PC-3 (cell line): ENCODE results near the gene FSCN2. TPM values are rescaled to one million over a fixed set of nuclear protein-coding genes. Genes with fewer than 3 reads are reported as not detected.

ENCODE experiments used
- ATAC-seq: fragments of 200-7000 bp; cut with Tn5 transposase; 2 replicates; pipeline ENCODE4 v1.9.1; 2020; ENCODE audit warnings: mild to moderate bottlenecking, moderate library complexity
- BruUV-seq: library from RNA; stranded (reverse); fragments of 400-500 nt; replicated peaks from 2 replicates; lab custom pipeline; 2021; lab: Mats Ljungman, UMichigan
- CTCF ChIA-PET: fragments of 300-600 bp; sonication (Branson Sonifier 250); formaldehyde crosslinking; loops from one replicate; lab custom pipeline; 2022; ENCODE audit warnings: antibody characterized with exemption; lab: Charles Lee
- POLR2A ChIA-PET: fragments of 300-600 bp; sonication (Branson Sonifier 250); formaldehyde crosslinking; loops from one replicate; lab custom pipeline; 2022; ENCODE audit warnings: antibody characterized with exemption; ENCODE audit not compliant: unreplicated experiment; lab: Charles Lee
- DNase-seq: peaks from one replicate; pipeline ENCODE4 v3.0.0-alpha.2; 2015
- H2AFZ ChIP-seq: fragments of 300-600 bp; sonication (generic); 2 replicates; pipeline ENCODE4 v1.6.0; 2016; ENCODE audit warnings: antibody characterized with exemption, low read length
- H3F3A ChIP-seq: fragments of 300-600 bp; sonication (generic); one replicate; pipeline ENCODE4 v1.6.0; 2017; ENCODE audit warnings: antibody characterized with exemption, low read length, control low read depth, mild to moderate bottlenecking; ENCODE audit not compliant: unreplicated experiment
- H3K27ac ChIP-seq: fragments of 300-600 bp; sonication (generic); 2 replicates; pipeline ENCODE4 v1.5.1; 2016; ENCODE audit warnings: mild to moderate bottlenecking, low read length
- H3K27me3 ChIP-seq: fragments of 300-600 bp; sonication (generic); 2 replicates; pipeline ENCODE4 v1.6.1; 2016; ENCODE audit warnings: low read length, mixed read lengths
- H3K36me3 ChIP-seq: fragments of 300-600 bp; sonication (generic); 2 replicates; pipeline ENCODE4 v1.6.1; 2016; ENCODE audit warnings: low read depth, mixed run types, low read length, mixed read lengths
- H3K4me1 ChIP-seq: fragments of 300-600 bp; sonication (generic); 2 replicates; pipeline ENCODE4 v1.5.1; 2016; ENCODE audit warnings: low read length; ENCODE audit not compliant: insufficient read depth
- H3K4me2 ChIP-seq: fragments of 300-600 bp; sonication (generic); 2 replicates; pipeline ENCODE4 v1.6.0; 2016; ENCODE audit warnings: low read length
- H3K4me3 ChIP-seq: fragments of 300-600 bp; sonication (generic); 2 replicates; pipeline ENCODE4 v1.5.1; 2016; ENCODE audit warnings: mild to moderate bottlenecking, low read length, mixed read lengths
- H3K79me2 ChIP-seq: fragments of 300-600 bp; sonication (generic); 2 replicates; pipeline ENCODE4 v1.6.1; 2017; ENCODE audit warnings: low read length, mixed read lengths
- H3K9ac ChIP-seq: fragments of 300-600 bp; sonication (generic); 2 replicates; pipeline ENCODE4 v1.6.0; 2016; ENCODE audit warnings: mild to moderate bottlenecking, low read length
- H3K9me2 ChIP-seq: fragments of 300-600 bp; sonication (generic); replicated peaks from 2 replicates; pipeline ENCODE4 v1.6.1; 2016; ENCODE audit warnings: mixed run types, low read length, mixed read lengths
- H3K9me3 ChIP-seq: fragments of 300-600 bp; sonication (generic); 2 replicates; pipeline ENCODE4 v1.6.1; 2016; ENCODE audit warnings: low read length, mixed read lengths
- H4K20me1 ChIP-seq: fragments of 300-600 bp; sonication (generic); 2 replicates; pipeline ENCODE4 v1.6.1; 2016; ENCODE audit warnings: low read length, mixed read lengths
- EZH2 ChIP-seq: fragments of 300-600 bp; sonication (generic); IDR thresholded peaks from one replicate; pipeline ENCODE4 v1.6.1; 2017; ENCODE audit warnings: antibody characterized with exemption, mild to moderate bottlenecking, low read length; ENCODE audit not compliant: unreplicated experiment
- EZH2phosphoT487 ChIP-seq: fragments of 300-600 bp; sonication (generic); IDR thresholded peaks from 2 replicates; pipeline ENCODE4 v1.6.1; 2018; ENCODE audit warnings: mild to moderate bottlenecking, antibody characterized with exemption, low read length, borderline replicate concordance
- intact Hi-C: fragments of 100-400 bp; cut with micrococcal nuclease; formaldehyde crosslinking; loops from 2 replicates; pipeline ENCODE4 v1.9.0; 2023
- total RNA-seq: library from RNA; depleted of rRNA; stranded (reverse); fragments of >200 nt; gene quantifications from 2 replicates; pipeline ENCODE4 v1.2.3, GENCODE V29; 2014
- TF ChIP-seq, protein P1 (sequence below): fragments of 300-600 bp; sonication (generic); conservative IDR thresholded peaks from 2 replicates; pipeline ENCODE4 v1.5.1; 2017; ENCODE audit warnings: antibody characterized with exemption, low read depth, mild to moderate bottlenecking, low read length

The FSCN2 gene
- total RNA-seq, 1 experiment from 2014 or later, result 0.87 TPM

DNA sequence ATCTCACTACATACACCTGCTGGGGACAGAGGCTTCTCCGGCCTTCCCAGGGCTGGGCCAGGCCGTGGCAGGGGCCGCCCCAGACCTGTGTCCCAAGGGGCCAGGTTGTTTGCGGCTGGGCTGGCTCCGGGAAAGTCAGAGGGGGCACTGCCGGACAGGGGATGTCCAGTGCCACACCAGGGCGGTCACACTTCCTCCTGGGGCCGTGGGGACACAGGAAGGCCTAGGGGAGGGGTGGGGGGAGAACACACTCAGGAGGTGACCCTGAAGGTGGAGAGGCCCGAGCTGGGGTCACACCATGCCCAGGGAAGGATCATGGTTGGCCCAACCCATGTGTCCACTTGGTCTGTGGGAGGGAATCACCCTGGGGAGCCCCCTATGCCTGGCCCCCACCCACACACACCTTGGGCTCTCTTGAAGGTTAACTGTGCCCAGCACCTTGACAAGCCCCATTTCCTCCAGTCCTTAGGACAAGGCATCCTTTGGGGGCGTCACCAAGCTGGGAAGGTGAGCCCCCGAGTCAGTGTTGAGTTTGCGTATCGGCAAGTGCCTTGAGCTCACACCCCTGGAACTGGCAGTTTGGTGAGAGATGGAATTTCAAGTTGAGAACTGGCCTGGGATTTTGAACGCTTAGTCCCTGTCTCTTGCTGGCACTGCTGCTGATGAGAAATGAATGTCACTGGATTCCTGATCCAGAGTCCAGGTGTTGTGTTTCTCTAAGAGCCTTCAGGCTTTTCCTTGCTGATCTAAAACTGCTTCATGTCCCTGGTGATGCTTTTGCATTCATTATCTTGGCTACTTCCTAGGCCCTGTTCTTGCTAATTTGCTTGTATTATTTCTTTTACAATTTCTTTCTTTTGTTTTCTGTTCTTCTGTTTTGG lies 7.9 kb upstream of the FSCN2 start:
- DNase-seq (no peak), ATAC-seq (no peak)
- peak overlapping the region; percentile 99 for H3K4me2 ChIP-seq
- H3K4me3 ChIP-seq, result peak overlapping the region; percentile 78; the same call in 1 of the 2 replicates
- H3K36me3 ChIP-seq, result no peaks in the 10 kb centered on the region
- peak overlapping the region; percentile 34 for H3K9ac ChIP-seq
- H2AFZ ChIP-seq, result 0 out of 2 replicates have a peak overlapping the region, but pooled peaks have one; percentile 27
- peak overlapping the region; percentile 17; the same call in 1 of the 2 replicates for H3K27ac ChIP-seq
- no peak for TF ChIP-seq EZH2phosphoT487
- TF ChIP-seq, protein P1, sequence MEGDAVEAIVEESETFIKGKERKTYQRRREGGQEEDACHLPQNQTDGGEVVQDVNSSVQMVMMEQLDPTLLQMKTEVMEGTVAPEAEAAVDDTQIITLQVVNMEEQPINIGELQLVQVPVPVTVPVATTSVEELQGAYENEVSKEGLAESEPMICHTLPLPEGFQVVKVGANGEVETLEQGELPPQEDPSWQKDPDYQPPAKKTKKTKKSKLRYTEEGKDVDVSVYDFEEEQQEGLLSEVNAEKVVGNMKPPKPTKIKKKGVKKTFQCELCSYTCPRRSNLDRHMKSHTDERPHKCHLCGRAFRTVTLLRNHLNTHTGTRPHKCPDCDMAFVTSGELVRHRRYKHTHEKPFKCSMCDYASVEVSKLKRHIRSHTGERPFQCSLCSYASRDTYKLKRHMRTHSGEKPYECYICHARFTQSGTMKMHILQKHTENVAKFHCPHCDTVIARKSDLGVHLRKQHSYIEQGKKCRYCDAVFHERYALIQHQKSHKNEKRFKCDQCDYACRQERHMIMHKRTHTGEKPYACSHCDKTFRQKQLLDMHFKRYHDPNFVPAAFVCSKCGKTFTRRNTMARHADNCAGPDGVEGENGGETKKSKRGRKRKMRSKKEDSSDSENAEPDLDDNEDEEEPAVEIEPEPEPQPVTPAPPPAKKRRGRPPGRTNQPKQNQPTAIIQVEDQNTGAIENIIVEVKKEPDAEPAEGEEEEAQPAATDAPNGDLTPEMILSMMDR, result no peak
- no peak for TF ChIP-seq EZH2
- no peaks in the 10 kb centered on the region for H3K27me3 ChIP-seq
- ChIA-PET POLR2A (no interaction called here), CTCF (no interaction called here)
- H4K20me1 ChIP-seq, result no peaks in the 10 kb centered on the region
- no peaks in the 10 kb centered on the region for H3K9me3 ChIP-seq
- no TSS peak for BruUV-seq
- peaks cover 37% of the 10 kb centered on the region for H3K4me1 ChIP-seq
- H3F3A ChIP-seq, result no peaks in the 10 kb centered on the region
- intact Hi-C loops, result no loop called here
- peaks cover 21% of the 10 kb centered on the region for H3K79me2 ChIP-seq
- no peaks in the 10 kb centered on the region for H3K9me2 ChIP-seq

DNA sequence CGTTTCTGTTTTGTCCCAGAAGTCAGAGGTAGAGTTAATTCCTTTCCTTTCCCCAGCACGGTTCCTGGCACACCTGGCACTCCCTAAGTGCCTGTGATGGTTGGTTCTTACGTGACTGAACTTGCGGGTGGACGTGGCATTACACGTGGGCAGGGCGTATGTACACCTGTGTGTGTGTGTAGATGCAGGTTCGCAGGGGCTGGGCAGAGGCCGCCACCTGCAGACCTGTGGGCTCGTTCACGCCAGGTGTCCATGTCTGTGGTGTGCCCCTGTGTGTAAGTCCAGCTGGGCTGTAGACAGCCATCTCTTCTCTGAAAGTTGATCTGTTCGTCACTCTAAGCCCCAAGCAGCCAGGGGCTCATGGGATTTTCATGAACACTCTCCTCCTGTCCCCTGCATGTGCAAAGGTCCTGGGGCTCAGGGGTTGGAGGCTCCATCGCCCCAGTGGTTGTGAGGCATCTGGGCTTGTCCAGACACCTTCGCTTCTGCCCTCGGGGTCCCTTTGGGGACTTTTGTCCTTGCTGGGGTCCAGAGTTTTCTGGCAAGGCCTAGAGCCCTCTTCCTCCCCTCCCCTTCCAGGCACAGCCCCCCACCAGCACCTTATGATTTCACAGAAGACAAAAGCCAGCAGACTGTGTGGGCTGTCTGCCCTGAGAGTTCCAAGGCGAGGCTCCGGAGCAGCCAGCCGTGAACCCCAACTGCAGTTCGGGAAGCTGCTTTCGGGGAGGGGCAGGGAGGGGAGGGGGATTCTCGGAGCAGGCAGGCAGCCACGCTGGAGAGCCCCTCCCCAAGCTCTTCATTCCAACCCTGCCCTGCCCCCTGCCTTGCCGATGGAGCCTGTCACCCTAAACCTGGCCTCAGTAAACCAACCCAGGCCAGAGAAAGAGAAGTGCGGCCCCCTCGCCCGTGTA lies 5.4 kb upstream of the FSCN2 start:
- H3K4me2 ChIP-seq, result no peak overlapping the region
- no peak for TF ChIP-seq EZH2phosphoT487
- TF ChIP-seq EZH2, result no peak
- TF ChIP-seq, protein P1, result no peak
- H3F3A ChIP-seq, result no peaks in the 10 kb centered on the region
- no peaks in the 10 kb centered on the region for H3K79me2 ChIP-seq
- H3K9ac ChIP-seq, result no peak overlapping the region
- POLR2A ChIA-PET, result no interaction called here
- DNase-seq (no peak), ATAC-seq (no peak)
- no peaks in the 10 kb centered on the region for H3K36me3 ChIP-seq
- BruUV-seq, result no TSS peak
- H3K9me2 ChIP-seq, result no peaks in the 10 kb centered on the region
- no peaks in the 10 kb centered on the region for H3K9me3 ChIP-seq
- peaks cover 24% of the 10 kb centered on the region for H3K4me1 ChIP-seq
- H3K4me3 ChIP-seq, result no peak overlapping the region
- intact Hi-C loops, result no loop called here
- H2AFZ ChIP-seq, result no peak overlapping the region
- H3K27ac ChIP-seq, result no peak overlapping the region
- CTCF ChIA-PET, result no interaction called here
- no peaks in the 10 kb centered on the region for H3K27me3 ChIP-seq
- H4K20me1 ChIP-seq, result no peaks in the 10 kb centered on the region
